H4 (cell line): Measurements from ENCODE around the gene OVOL2. TPM values are rescaled to one million over a fixed set of nuclear protein-coding genes. Genes with fewer than 3 reads are reported as not detected.

Experiments used
- DNase-seq: peaks from one replicate; pipeline ENCODE4 v3.0.0-alpha.2; 2015; ENCODE audit warnings: low spot score
- total RNA-seq: library from RNA; depleted of rRNA; stranded (reverse); fragments of >200 nt; shearing (Covaris generic); gene quantifications from 2 replicates; pipeline ENCODE4 v1.2.3, GENCODE V29; 2014; rRNA removed

The OVOL2 gene
- total RNA-seq, 1 experiment from 2014 or later, result 1.5 TPM

DNA sequence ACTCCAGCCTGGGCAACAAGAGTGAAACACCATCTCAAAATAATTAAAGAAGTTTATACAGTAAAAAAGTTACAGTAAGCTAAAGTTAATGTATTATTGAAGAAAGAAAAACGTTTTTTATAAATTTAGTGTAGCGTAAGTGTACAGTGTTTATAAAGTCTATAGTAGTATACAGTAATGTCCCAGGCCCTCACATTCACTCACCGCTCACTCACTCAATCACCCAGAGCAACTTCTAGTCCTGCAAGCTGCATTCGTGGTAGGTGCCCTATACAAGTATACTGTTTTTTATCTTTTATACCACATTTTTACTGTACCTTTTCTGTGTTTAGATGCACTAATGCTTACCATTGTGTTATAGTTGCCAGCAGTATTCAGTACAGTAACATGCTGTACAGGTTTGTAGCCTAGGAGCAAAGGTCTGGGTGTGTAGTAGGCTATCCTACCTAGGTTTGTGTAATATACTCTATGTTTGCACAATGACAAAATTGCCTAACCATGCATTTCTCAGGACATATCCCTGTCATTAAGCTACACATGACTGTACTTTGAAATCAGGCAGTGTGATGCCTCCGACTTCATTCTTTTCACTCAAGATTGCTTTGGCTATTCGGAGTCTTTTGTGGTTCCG lies 72.2 kb downstream of the OVOL2 start:
- DNase-seq, result no peak

DNA sequence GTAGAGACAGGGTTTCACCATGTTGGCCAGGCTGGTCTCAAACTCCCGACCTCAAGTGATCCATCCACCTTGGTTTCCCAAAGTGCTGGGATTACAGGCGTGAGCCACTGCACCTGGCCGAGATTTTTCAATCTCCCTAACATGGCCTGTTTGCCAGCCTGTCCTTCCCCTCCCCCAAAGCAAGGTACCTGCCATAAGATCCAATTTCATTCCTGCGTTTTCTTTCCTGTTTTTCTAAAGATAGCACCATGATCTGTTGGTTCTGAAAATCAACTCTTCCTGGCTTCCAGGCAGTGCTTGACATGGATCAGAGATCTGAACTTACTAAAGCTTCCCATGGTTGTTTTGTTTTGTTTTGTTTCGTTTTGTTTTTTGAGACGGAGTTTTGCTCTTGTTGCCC lies 81.4 kb downstream of the OVOL2 start:
- DNase-seq, result no peak

Other genes starting within 250 kb of the OVOL2 start
- 85.0 and 114 TPM in 2 replicates for gene SNX5, start 89.1 kb downstream of the OVOL2 start, total RNA-seq
- gene MGME1, start 88.9 kb downstream of the OVOL2 start, total RNA-seq, result 9.5 and 12.0 TPM in 2 replicates
- 11.9 and 15.2 TPM in 2 replicates for gene KAT14, start 79.9 kb upstream of the OVOL2 start, total RNA-seq
- 17.0 and 20.3 TPM in 2 replicates for gene PET117, start 79.9 kb upstream of the OVOL2 start, total RNA-seq
- gene ZNF133, start 230.6 kb upstream of the OVOL2 start, total RNA-seq, result 9.5 and 10.8 TPM in 2 replicates